ENCODE data around the gene KRTAP10-11.

Gene KRTAP10-11

DNA sequence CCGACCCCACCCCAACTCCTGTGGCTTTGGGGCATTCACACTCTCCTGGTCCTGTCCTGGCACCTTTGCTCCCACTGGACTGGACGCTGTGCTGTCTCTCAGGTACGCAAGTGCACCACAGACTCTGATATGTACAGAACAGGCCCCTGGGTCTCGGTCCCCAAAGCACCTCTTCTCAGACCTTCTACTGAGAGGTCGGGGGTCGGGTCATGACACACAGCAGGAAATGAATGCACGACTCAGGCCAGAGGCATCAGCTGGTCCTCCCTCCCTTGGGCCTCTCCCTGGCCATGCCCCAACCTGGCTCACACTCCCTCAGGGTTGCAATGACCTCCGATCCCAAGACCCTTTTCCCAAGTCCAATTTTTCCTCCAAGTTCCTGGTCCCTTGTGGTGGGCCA lies 49.0 kb downstream of the KRTAP10-11 start:
- no peak for DNase-seq (ENCODE audit: low read depth in 2 of 2)

DNA sequence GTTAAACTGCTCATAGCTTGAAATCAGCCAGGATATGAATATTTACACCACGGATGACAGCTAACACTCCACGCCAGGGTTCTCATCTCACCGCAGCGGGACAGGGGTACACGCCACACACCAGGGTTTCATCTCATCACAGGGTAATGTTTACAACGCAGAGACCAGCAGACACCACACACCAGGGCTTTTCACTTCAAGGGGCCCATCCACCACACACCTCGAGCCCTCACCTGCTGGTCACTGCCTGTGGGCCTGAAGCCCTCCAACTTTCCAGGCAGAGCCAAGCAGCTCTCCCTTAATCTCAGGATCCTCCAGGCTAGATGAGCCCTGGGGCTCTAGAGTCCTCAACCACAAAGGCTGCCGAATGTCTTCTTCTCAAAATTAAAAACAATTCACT lies 49.4 kb downstream of the KRTAP10-11 start:
- DNase-seq (ENCODE audit: low read depth in 2 of 2) = no peak

GRCh38 chr21:44696572-44696971 lies 50.4 kb downstream of the KRTAP10-11 start:
- no peak for DNase-seq (ENCODE audit: low read depth in 2 of 2)
